Endothelial cell (in vitro differentiated cells): ENCODE results near the gene KIAA1217. TPM values are rescaled to one million over a fixed set of nuclear protein-coding genes. Genes with fewer than 3 reads are reported as not detected.
"Not testable (repeated sequence)": the region's sequence is repeated elsewhere in the genome, so short reads cannot be mapped to it uniquely, and the experiment has no call there.

Experiments used
- DNase-seq: peaks from one replicate; pipeline ENCODE4 v3.0.0; 2021; ENCODE audit warnings: low spot score
- H3K27ac Mint-ChIP-seq: one replicate; pipeline ENCODE4 v1.8.0; 2021; ENCODE audit warnings: mixed read lengths, inconsistent platforms; ENCODE audit not compliant: unreplicated experiment
- H3K27me3 Mint-ChIP-seq: one replicate; pipeline ENCODE4 v1.8.0; 2021; ENCODE audit warnings: mild to moderate bottlenecking, moderate library complexity, mixed read lengths, inconsistent platforms; ENCODE audit not compliant: unreplicated experiment
- H3K36me3 Mint-ChIP-seq: one replicate; pipeline ENCODE4 v1.8.0; 2021; ENCODE audit warnings: mild to moderate bottlenecking, low read depth, mixed read lengths, inconsistent platforms; ENCODE audit not compliant: unreplicated experiment
- H3K4me1 Mint-ChIP-seq: one replicate; pipeline ENCODE4 v1.8.0; 2021; ENCODE audit warnings: mild to moderate bottlenecking, mixed read lengths, inconsistent platforms; ENCODE audit not compliant: unreplicated experiment
- H3K4me3 Mint-ChIP-seq: one replicate; pipeline ENCODE4 v1.8.0; 2021; ENCODE audit warnings: mild to moderate bottlenecking, mixed read lengths, inconsistent platforms; ENCODE audit not compliant: unreplicated experiment
- H3K9me3 Mint-ChIP-seq: one replicate; pipeline ENCODE4 v1.8.0; 2021; ENCODE audit warnings: mixed read lengths, inconsistent platforms; ENCODE audit not compliant: unreplicated experiment
- CTCF ChIP-seq: fragments of 200-600 bp; sonication (generic); IDR thresholded peaks from one replicate; pipeline ENCODE4 v1.5.0; 2021; ENCODE audit warnings: antibody characterized with exemption; ENCODE audit not compliant: unreplicated experiment
- total RNA-seq: library from RNA; stranded (reverse); fragmentation: NEBNext Ultra II Directional; extraction: Animal tissue kit (Norgen Biotek cat#: 25700); gene quantifications from one replicate; pipeline ENCODE4 v1.2.1, GENCODE V29; 2021; ENCODE audit not compliant: unreplicated experiment

The KIAA1217 gene
- total RNA-seq, 1 donor from 2014 or later: 70.8 TPM

- DNase-seq: no peak
- no peak for TF ChIP-seq CTCF
- Mint-ChIP-seq H3K9me3 (no peaks in the 10 kb centered on the region), H3K36me3 (peaks cover 4% of the 10 kb centered on the region), H3K27ac (peak overlapping the region; percentile 82), H3K27me3 (peaks cover 4% of the 10 kb centered on the region), H3K4me3 (no peak overlapping the region), H3K4me1 (peaks cover 48% of the 10 kb centered on the region)
These were observed 141.4 kb downstream of the KIAA1217 start for GRCh38 chr10:24350070-24350921.

DNA sequence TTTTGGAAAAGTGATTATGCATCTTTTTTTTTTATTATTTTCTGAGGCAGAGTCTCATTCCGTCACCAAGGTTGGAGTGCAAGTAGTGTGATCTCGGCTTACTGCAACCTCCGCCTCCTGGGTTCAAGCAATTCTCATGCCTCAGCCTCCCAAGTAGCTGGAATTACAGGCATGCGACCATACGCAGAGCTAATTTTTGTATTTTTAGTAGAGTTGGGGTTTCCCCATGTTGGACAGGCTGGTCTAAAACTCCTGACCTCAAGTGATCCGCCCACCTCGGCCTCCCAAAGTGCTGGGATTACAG lies 141.9 kb downstream of the KIAA1217 start:
- not testable (repeated sequence) for DNase-seq, H3K4me3 Mint-ChIP-seq, H3K27ac Mint-ChIP-seq, H3K27me3 Mint-ChIP-seq, H3K36me3 Mint-ChIP-seq, H3K9me3 Mint-ChIP-seq
- H3K4me1 Mint-ChIP-seq: peaks cover 48% of the 10 kb centered on the region

DNA sequence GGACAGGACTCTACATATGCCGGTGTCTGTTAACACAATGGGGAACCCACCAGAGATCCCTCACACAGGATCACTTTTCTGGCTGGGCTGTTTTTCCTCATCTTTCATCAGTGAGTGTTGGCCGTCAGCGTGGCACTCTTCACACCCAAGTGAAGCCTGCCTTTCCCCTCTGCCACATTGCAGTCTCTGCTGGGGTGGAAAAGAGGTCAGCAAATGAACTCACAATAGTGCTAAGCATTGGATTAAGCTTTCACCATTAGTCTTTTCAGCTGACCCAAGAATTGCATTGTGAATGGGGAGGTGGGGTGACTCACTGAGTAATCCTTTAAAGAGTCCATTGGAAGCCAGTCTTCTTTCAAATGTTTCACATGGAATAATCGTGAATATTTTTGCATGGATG lies 143.0 kb downstream of the KIAA1217 start:
- TF ChIP-seq CTCF: no peak

GRCh38 chr10:24352399-24352798 lies 143.5 kb downstream of the KIAA1217 start:
- peaks cover 42% of the 10 kb centered on the region for H3K4me1 Mint-ChIP-seq
- peaks cover 4% of the 10 kb centered on the region for H3K27me3 Mint-ChIP-seq
- H3K27ac Mint-ChIP-seq: peak overlapping the region; percentile 21
- no peak for DNase-seq
- peaks cover 4% of the 10 kb centered on the region for H3K36me3 Mint-ChIP-seq
- no peaks in the 10 kb centered on the region for H3K9me3 Mint-ChIP-seq
- H3K4me3 Mint-ChIP-seq: no peak overlapping the region
- TF ChIP-seq CTCF: no peak

More for the DNA sequence above, 143.0 kb downstream of the KIAA1217 start:
- no peaks in the 10 kb centered on the region for H3K9me3 Mint-ChIP-seq
- H3K36me3 Mint-ChIP-seq: peaks cover 4% of the 10 kb centered on the region
- no peak overlapping the region for H3K4me3 Mint-ChIP-seq
- peaks cover 4% of the 10 kb centered on the region for H3K27me3 Mint-ChIP-seq
- H3K27ac Mint-ChIP-seq: no peak overlapping the region
- no peak for DNase-seq
- peaks cover 46% of the 10 kb centered on the region for H3K4me1 Mint-ChIP-seq

DNA sequence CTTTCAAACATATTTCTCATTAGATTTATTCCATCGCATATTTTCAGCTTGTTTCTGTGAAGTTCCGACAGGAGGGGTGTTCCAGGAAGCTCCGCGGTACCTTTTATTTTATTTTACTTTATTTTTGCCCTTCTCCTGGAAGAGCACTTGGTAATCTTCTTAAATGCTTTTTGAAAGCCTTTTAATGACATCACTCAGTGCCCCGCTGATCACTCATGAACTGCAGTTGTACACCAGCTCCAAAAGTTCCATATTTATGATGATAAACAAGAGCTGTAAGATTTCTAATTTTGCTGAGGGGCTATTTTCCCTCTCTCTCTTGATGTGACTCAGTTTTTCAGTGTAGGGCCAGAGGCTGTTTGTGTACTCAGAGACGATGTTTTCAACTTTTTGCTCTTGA lies 144.4 kb downstream of the KIAA1217 start:
- no peak overlapping the region for H3K27ac Mint-ChIP-seq
- H3K27me3 Mint-ChIP-seq: peaks cover 4% of the 10 kb centered on the region
- H3K36me3 Mint-ChIP-seq: peaks cover 4% of the 10 kb centered on the region
- H3K4me1 Mint-ChIP-seq: peaks cover 42% of the 10 kb centered on the region
- DNase-seq: no peak
- H3K9me3 Mint-ChIP-seq: no peaks in the 10 kb centered on the region
- H3K4me3 Mint-ChIP-seq: no peak overlapping the region
- no peak for TF ChIP-seq CTCF
